ENCODE data around the gene PIH1D1.

GRCh38 chr19:49458567-49458903 lies 6.9 kb upstream of the PIH1D1 start:
- TF ChIP-seq, protein P1, sequence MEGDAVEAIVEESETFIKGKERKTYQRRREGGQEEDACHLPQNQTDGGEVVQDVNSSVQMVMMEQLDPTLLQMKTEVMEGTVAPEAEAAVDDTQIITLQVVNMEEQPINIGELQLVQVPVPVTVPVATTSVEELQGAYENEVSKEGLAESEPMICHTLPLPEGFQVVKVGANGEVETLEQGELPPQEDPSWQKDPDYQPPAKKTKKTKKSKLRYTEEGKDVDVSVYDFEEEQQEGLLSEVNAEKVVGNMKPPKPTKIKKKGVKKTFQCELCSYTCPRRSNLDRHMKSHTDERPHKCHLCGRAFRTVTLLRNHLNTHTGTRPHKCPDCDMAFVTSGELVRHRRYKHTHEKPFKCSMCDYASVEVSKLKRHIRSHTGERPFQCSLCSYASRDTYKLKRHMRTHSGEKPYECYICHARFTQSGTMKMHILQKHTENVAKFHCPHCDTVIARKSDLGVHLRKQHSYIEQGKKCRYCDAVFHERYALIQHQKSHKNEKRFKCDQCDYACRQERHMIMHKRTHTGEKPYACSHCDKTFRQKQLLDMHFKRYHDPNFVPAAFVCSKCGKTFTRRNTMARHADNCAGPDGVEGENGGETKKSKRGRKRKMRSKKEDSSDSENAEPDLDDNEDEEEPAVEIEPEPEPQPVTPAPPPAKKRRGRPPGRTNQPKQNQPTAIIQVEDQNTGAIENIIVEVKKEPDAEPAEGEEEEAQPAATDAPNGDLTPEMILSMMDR (IDR thresholded peaks at IDR 0.05): no peak
- TF ChIP-seq POLR2A (IDR thresholded peaks at IDR 0.05): no peak
